WTC11 (cell line): ENCODE data around the gene C1QC. TPM values are rescaled to one million over a fixed set of nuclear protein-coding genes. Genes with fewer than 3 reads are reported as not detected.
A peak's percentile ranks its signal among the peaks of the same experiment; 100 is the strongest.

Experiments
- ATAC-seq: fragments of 200-7000 bp; cut with Tn5 transposase; 2 replicates; pipeline ENCODE4 v1.10.0; 2021; ENCODE audit warnings: mild to moderate bottlenecking, moderate library complexity
- CTCF ChIA-PET: fragments of 300-600 bp; sonication (Branson Sonifier 250); formaldehyde crosslinking; loops from one replicate; lab custom pipeline; 2021; ENCODE audit warnings: antibody characterized with exemption; lab: Charles Lee
- POLR2A ChIA-PET: fragments of 350-600 bp; sonication (Branson Sonifier 250); formaldehyde crosslinking; loops from one replicate; lab custom pipeline; 2021; ENCODE audit warnings: antibody characterized with exemption; lab: Charles Lee
- DNase-seq: peaks from one replicate; pipeline ENCODE4 v3.0.0; 2021; ENCODE audit warnings: low spot score
- H3K27ac Mint-ChIP-seq: 2 replicates; pipeline ENCODE4 v1.8.0; 2021; ENCODE audit warnings: mixed read lengths
- H3K27me3 Mint-ChIP-seq: 2 replicates; pipeline ENCODE4 v1.8.0; 2021; ENCODE audit warnings: low read depth, mild to moderate bottlenecking, moderate library complexity, mixed read lengths
- H3K36me3 Mint-ChIP-seq: 2 replicates; pipeline ENCODE4 v1.8.0; 2021; ENCODE audit warnings: mixed read lengths
- H3K4me1 Mint-ChIP-seq: 2 replicates; pipeline ENCODE4 v1.8.0; 2022; ENCODE audit warnings: mixed read lengths
- H3K4me3 Mint-ChIP-seq: 2 replicates; pipeline ENCODE4 v1.8.0; 2021; ENCODE audit warnings: mild to moderate bottlenecking, moderate library complexity, mixed read lengths
- H3K9me3 Mint-ChIP-seq: 2 replicates; pipeline ENCODE4 v1.8.0; 2021; ENCODE audit warnings: mixed read lengths
- ATF1 ChIP-seq: sonication (generic); formaldehyde crosslinking; IDR thresholded peaks from 2 replicates; pipeline ENCODE4 v1.8.1; 2023; ENCODE audit warnings: mild to moderate bottlenecking, moderate library complexity, missing genetic modification reagents
- ELF4 ChIP-seq: sonication (generic); formaldehyde crosslinking; IDR thresholded peaks from 2 replicates; pipeline ENCODE4 v1.8.1; 2022; ENCODE audit warnings: low read depth, mild to moderate bottlenecking, moderate library complexity, missing genetic modification reagents
- EMX1 ChIP-seq: fragments of 250-450 bp; sonication (Bioruptor Pico); IDR thresholded peaks from 2 replicates; pipeline ENCODE4 v1.8.0; 2021; ENCODE audit warnings: mild to moderate bottlenecking
- JAZF1 ChIP-seq: fragments of 250-450 bp; sonication (Bioruptor Pico); IDR thresholded peaks from 2 replicates; pipeline ENCODE4 v1.9.0; 2021; ENCODE audit warnings: moderate library complexity, mild to moderate bottlenecking, inconsistent platforms
- NR1H2 ChIP-seq: sonication (generic); formaldehyde crosslinking; IDR thresholded peaks from 2 replicates; pipeline ENCODE4 v1.9.0; 2021; ENCODE audit warnings: mild to moderate bottlenecking, moderate library complexity, missing genetic modification reagents
- SMAD3 ChIP-seq: sonication (generic); formaldehyde crosslinking; IDR thresholded peaks from 2 replicates; pipeline ENCODE4 v1.8.0; 2022; ENCODE audit warnings: missing genetic modification reagents, mild to moderate bottlenecking, borderline replicate concordance
- ZNF317 ChIP-seq: sonication (generic); formaldehyde crosslinking; IDR thresholded peaks from 2 replicates; pipeline ENCODE4 v1.8.1; 2023; ENCODE audit warnings: low read depth, mild to moderate bottlenecking, moderate library complexity, missing genetic modification reagents, borderline replicate concordance
- ZNF423 ChIP-seq: fragments of 250-450 bp; sonication (Bioruptor Pico); IDR thresholded peaks from 2 replicates; pipeline ENCODE4 v2.1.2; 2022; ENCODE audit warnings: mild to moderate bottlenecking, moderate library complexity
- total RNA-seq: library from RNA; stranded (reverse); gene quantifications from 3 replicates; pipeline ENCODE4 v1.2.3, GENCODE V29; 2021
- TF ChIP-seq, protein P1 (sequence below): sonication (generic); formaldehyde crosslinking; IDR thresholded peaks from 2 replicates; pipeline ENCODE4 v1.8.1; 2022; ENCODE audit warnings: low read depth, mild to moderate bottlenecking, moderate library complexity, missing genetic modification reagents, borderline replicate concordance
- TF ChIP-seq, protein P2 (sequence below): sonication (generic); formaldehyde crosslinking; IDR thresholded peaks from 2 replicates; pipeline ENCODE4 v1.8.1; 2023; ENCODE audit warnings: mild to moderate bottlenecking, missing genetic modification reagents, moderate library complexity
- TF ChIP-seq, protein P3 (sequence below): sonication (generic); formaldehyde crosslinking; IDR thresholded peaks from 2 replicates; pipeline ENCODE4 v1.8.0; 2022; ENCODE audit warnings: mild to moderate bottlenecking, missing genetic modification reagents
- TF ChIP-seq, protein P4 (sequence below): sonication (generic); formaldehyde crosslinking; IDR thresholded peaks from 2 replicates; pipeline ENCODE4 v1.8.0; 2023; ENCODE audit warnings: mild to moderate bottlenecking, missing genetic modification reagents

The C1QC gene
- total RNA-seq, 1 experiment from 2014 or later = 0.28 TPM

DNA sequence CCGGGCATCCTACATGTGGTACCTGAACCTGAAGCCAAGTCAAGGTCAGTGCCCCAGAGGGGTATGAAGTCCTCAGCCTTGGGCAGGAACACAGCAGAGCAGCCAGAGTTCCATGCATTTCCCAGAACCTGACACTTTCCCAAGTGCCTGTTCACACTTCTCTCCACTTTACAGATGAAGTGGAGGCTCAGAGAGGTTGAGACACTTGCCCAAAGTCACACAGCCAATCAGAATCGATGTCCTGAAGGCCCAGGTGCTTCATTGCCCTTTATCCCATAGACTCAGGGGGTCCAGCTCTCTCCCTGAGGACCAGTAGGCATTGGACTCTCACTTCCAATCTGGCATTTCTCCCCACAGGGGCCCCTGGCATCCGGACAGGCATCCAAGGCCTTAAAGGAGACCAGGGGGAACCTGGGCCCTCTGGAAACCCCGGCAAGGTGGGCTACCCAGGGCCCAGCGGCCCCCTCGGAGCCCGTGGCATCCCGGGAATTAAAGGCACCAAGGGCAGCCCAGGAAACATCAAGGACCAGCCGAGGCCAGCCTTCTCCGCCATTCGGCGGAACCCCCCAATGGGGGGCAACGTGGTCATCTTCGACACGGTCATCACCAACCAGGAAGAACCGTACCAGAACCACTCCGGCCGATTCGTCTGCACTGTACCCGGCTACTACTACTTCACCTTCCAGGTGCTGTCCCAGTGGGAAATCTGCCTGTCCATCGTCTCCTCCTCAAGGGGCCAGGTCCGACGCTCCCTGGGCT lies 4.8 kb upstream of the C1QC start (continued):
- TF ChIP-seq, protein P1, sequence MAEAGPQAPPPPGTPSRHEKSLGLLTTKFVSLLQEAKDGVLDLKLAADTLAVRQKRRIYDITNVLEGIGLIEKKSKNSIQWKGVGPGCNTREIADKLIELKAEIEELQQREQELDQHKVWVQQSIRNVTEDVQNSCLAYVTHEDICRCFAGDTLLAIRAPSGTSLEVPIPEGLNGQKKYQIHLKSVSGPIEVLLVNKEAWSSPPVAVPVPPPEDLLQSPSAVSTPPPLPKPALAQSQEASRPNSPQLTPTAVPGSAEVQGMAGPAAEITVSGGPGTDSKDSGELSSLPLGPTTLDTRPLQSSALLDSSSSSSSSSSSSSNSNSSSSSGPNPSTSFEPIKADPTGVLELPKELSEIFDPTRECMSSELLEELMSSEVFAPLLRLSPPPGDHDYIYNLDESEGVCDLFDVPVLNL (CRISPR knock-in tag) = no peak

DNA sequence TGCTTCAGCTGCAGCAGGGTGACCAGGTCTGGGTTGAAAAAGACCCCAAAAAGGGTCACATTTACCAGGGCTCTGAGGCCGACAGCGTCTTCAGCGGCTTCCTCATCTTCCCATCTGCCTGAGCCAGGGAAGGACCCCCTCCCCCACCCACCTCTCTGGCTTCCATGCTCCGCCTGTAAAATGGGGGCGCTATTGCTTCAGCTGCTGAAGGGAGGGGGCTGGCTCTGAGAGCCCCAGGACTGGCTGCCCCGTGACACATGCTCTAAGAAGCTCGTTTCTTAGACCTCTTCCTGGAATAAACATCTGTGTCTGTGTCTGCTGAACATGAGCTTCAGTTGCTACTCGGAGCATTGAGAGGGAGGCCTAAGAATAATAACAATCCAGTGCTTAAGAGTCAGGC lies 4.1 kb upstream of the C1QC start:
- Mint-ChIP-seq H3K9me3 (no peaks in the 10 kb centered on the region), H3K27me3 (no peaks in the 10 kb centered on the region; the same call in 1 of the 2 replicates), H3K4me1 (peaks cover 5% of the 10 kb centered on the region), H3K36me3 (no peaks in the 10 kb centered on the region), H3K4me3 (no peak overlapping the region)
- ATAC-seq (peak; percentile 84), DNase-seq (peak; percentile 73)
- CTCF ChIA-PET = interaction anchor here (0.6 to 1.8 kb wide), 19 partner anchors 10 to 620 kb away, joined by 3 to 13 read pairs (median 4); partner anchors contain the start of gene C1QB
- POLR2A ChIA-PET = interaction anchor here (0.6 to 0.7 kb wide), 2 partner anchors 56 to 83 kb away, joined by 3 to 4 read pairs; no protein-coding TSS in a partner anchor
- peak; percentile 25; the same call in 1 of the 2 replicates for TF ChIP-seq ZNF423
- TF ChIP-seq ZNF317 = no peak
- no peak for TF ChIP-seq JAZF1 (CRISPR knock-in tag)
- TF ChIP-seq, protein P2, sequence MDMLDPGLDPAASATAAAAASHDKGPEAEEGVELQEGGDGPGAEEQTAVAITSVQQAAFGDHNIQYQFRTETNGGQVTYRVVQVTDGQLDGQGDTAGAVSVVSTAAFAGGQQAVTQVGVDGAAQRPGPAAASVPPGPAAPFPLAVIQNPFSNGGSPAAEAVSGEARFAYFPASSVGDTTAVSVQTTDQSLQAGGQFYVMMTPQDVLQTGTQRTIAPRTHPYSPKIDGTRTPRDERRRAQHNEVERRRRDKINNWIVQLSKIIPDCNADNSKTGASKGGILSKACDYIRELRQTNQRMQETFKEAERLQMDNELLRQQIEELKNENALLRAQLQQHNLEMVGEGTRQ = 0 out of 2 replicates have a peak, but pooled peaks have one; percentile 22
- TF ChIP-seq, protein P3, sequence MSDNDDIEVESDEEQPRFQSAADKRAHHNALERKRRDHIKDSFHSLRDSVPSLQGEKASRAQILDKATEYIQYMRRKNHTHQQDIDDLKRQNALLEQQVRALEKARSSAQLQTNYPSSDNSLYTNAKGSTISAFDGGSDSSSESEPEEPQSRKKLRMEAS (CRISPR knock-in tag) = peak; percentile 45; the same call in 1 of the 2 replicates
- TF ChIP-seq, protein P4, sequence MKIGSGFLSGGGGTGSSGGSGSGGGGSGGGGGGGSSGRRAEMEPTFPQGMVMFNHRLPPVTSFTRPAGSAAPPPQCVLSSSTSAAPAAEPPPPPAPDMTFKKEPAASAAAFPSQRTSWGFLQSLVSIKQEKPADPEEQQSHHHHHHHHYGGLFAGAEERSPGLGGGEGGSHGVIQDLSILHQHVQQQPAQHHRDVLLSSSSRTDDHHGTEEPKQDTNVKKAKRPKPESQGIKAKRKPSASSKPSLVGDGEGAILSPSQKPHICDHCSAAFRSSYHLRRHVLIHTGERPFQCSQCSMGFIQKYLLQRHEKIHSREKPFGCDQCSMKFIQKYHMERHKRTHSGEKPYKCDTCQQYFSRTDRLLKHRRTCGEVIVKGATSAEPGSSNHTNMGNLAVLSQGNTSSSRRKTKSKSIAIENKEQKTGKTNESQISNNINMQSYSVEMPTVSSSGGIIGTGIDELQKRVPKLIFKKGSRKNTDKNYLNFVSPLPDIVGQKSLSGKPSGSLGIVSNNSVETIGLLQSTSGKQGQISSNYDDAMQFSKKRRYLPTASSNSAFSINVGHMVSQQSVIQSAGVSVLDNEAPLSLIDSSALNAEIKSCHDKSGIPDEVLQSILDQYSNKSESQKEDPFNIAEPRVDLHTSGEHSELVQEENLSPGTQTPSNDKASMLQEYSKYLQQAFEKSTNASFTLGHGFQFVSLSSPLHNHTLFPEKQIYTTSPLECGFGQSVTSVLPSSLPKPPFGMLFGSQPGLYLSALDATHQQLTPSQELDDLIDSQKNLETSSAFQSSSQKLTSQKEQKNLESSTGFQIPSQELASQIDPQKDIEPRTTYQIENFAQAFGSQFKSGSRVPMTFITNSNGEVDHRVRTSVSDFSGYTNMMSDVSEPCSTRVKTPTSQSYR (CRISPR knock-in tag) = peak; percentile 93
- no peak for TF ChIP-seq NR1H2 (CRISPR knock-in tag)
- no peak for TF ChIP-seq ATF1 (CRISPR knock-in tag)
- no peak for TF ChIP-seq EMX1 (CRISPR knock-in tag)
- TF ChIP-seq, all 79 proteins: peak for 4
- no peak overlapping the region; the same call in 1 of the 2 replicates for H3K27ac Mint-ChIP-seq

DNA sequence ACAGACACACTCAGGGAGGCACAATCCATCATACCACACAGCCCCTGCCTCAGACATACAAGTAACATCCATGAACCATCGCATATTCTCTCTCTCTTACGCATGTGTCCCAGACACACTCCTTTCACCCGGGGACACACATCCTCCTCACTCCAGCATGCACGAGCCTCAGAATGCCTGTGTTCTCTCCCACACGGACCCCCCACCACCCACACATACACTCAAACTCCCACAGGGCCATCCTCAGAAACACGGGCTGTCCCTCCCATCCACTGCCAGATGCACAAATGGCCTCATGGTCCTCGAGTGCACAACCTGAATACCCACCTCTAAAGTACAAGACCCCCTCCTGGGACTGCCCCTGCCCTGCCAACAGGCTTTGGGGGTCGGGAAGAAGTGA lies 2.2 kb upstream of the C1QC start:
- no peak for DNase-seq
- TF ChIP-seq, protein P2 = no peak
- TF ChIP-seq SMAD3 (CRISPR knock-in tag) = no peak
- no peak for TF ChIP-seq ELF4 (CRISPR knock-in tag)
- POLR2A ChIA-PET = no interaction called here
- CTCF ChIA-PET = interaction anchor here (0.5 to 3.0 kb wide), 34 partner anchors 12 to 323 kb away, joined by 3 to 68 read pairs (median 4); partner anchors contain the start of gene C1QB
- H3K27ac Mint-ChIP-seq = no peak overlapping the region
- no peak overlapping the region for H3K4me3 Mint-ChIP-seq
- peaks cover 5% of the 10 kb centered on the region for H3K4me1 Mint-ChIP-seq
- 0 out of 2 replicates have a peak, but pooled peaks cover 4% of the 10 kb centered on the region for H3K27me3 Mint-ChIP-seq
- H3K9me3 Mint-ChIP-seq = no peaks in the 10 kb centered on the region
- H3K36me3 Mint-ChIP-seq = no peaks in the 10 kb centered on the region
- ATAC-seq = no peak
